SK-N-SH treated with all-trans-retinoic acid at 6 μM for 48 hours (cell line): ENCODE results near the gene CLEC4F.
"Not testable (repeated sequence)": the region's sequence is repeated elsewhere in the genome, so short reads cannot be mapped to it uniquely, and the experiment has no call there.

Experiments used
- ATAC-seq: fragments of 200-7000 bp; cut with Tn5 transposase; 3 replicates; pipeline ENCODE4 v1.9.1; 2020; ENCODE audit warnings: mild to moderate bottlenecking, moderate library complexity
- ARNTL ChIP-seq: fragments of 450-650 bp; formaldehyde crosslinking; IDR thresholded peaks from 2 replicates; pipeline ENCODE4 v1.5.0; 2020; ENCODE audit warnings: low read depth, mild to moderate bottlenecking, moderate library complexity, borderline replicate concordance
- BACH2 ChIP-seq: fragments of 250-450 bp; sonication (Bioruptor Pico); IDR thresholded peaks from 2 replicates; pipeline ENCODE4 v1.9.0; 2021; ENCODE audit warnings: mild to moderate bottlenecking, borderline replicate concordance
- CSDC2 ChIP-seq: fragments of 250-450 bp; sonication (Bioruptor Pico); IDR thresholded peaks from 2 replicates; pipeline ENCODE4 v1.5.0; 2020; ENCODE audit warnings: mild to moderate bottlenecking, moderate library complexity
- ESRRG ChIP-seq: fragments of 250-450 bp; sonication (Bioruptor Pico); IDR thresholded peaks from 2 replicates; pipeline ENCODE4 v1.6.1; 2021; ENCODE audit warnings: mild to moderate bottlenecking
- GLIS3 ChIP-seq: fragments of 250-450 bp; sonication (Bioruptor Pico); IDR thresholded peaks from 2 replicates; pipeline ENCODE4 v1.5.0; 2020; ENCODE audit warnings: mild to moderate bottlenecking, moderate library complexity
- ISL1 ChIP-seq: fragments of 250-450 bp; sonication (Bioruptor Pico); IDR thresholded peaks from 2 replicates; pipeline ENCODE4 v2.1.2; 2022; ENCODE audit warnings: mild to moderate bottlenecking, moderate library complexity
- OSR1 ChIP-seq: fragments of 250-450 bp; sonication (Bioruptor Pico); IDR thresholded peaks from 2 replicates; pipeline ENCODE4 v1.8.0; 2022; ENCODE audit warnings: moderate library complexity, mild to moderate bottlenecking, inconsistent platforms
- PPARA ChIP-seq: fragments of 250-450 bp; sonication (Bioruptor Pico); IDR thresholded peaks from 2 replicates; pipeline ENCODE4 v1.5.0; 2020; ENCODE audit warnings: mild to moderate bottlenecking, borderline replicate concordance
- RARB ChIP-seq: fragments of 250-450 bp; sonication (Bioruptor Pico); IDR thresholded peaks from 2 replicates; pipeline ENCODE4 v1.8.0; 2021; ENCODE audit warnings: mild to moderate bottlenecking, moderate library complexity
- SNAI2 ChIP-seq: fragments of 250-450 bp; sonication (Bioruptor Pico); IDR thresholded peaks from 2 replicates; pipeline ENCODE4 v1.5.0; 2020; ENCODE audit warnings: mild to moderate bottlenecking, moderate library complexity
- TCF4 ChIP-seq: fragments of 250-450 bp; sonication (Bioruptor Pico); IDR thresholded peaks from 2 replicates; pipeline ENCODE4 v1.8.0; 2021; ENCODE audit warnings: mild to moderate bottlenecking, moderate library complexity, borderline replicate concordance
- TOX ChIP-seq: fragments of 250-450 bp; sonication (Bioruptor Pico); IDR thresholded peaks from 2 replicates; pipeline ENCODE4 v1.8.0; 2021; ENCODE audit warnings: mild to moderate bottlenecking, moderate library complexity, borderline replicate concordance
- ZC3H10 ChIP-seq: fragments of 250-450 bp; sonication (Bioruptor Pico); IDR thresholded peaks from 2 replicates; pipeline ENCODE4 v1.5.1; 2021; ENCODE audit warnings: mild to moderate bottlenecking, moderate library complexity
- ZFP30 ChIP-seq: fragments of 450-650 bp; formaldehyde crosslinking; IDR thresholded peaks from 2 replicates; pipeline ENCODE4 v1.5.0; 2022; ENCODE audit warnings: mild to moderate bottlenecking, moderate library complexity
- ZNF565 ChIP-seq: fragments of 450-650 bp; formaldehyde crosslinking; conservative IDR thresholded peaks from 2 replicates; pipeline ENCODE4 v1.5.0; 2020; ENCODE audit warnings: low read depth, mild to moderate bottlenecking, moderate library complexity
- ZNF70 ChIP-seq: fragments of 450-650 bp; formaldehyde crosslinking; IDR thresholded peaks from 2 replicates; pipeline ENCODE4 v1.5.0; 2020; ENCODE audit warnings: mild to moderate bottlenecking, moderate library complexity
- TF ChIP-seq, protein P1 (sequence below): fragments of 250-450 bp; sonication (Bioruptor Pico); IDR thresholded peaks from 2 replicates; pipeline ENCODE4 v1.8.0; 2021; ENCODE audit warnings: low read depth, mild to moderate bottlenecking, moderate library complexity, borderline replicate concordance
- TF ChIP-seq, protein P2 (sequence below): fragments of 250-450 bp; sonication (Bioruptor Pico); IDR thresholded peaks from 2 replicates; pipeline ENCODE4 v1.5.0; 2020; ENCODE audit warnings: mild to moderate bottlenecking, moderate library complexity
- TF ChIP-seq, protein P3 (sequence below): fragments of 250-450 bp; sonication (Bioruptor Pico); IDR thresholded peaks from 2 replicates; pipeline ENCODE4 v1.5.1; 2021; ENCODE audit warnings: mild to moderate bottlenecking, moderate library complexity
- TF ChIP-seq, protein P4 (sequence below): fragments of 250-450 bp; sonication (Bioruptor Pico); IDR thresholded peaks from 2 replicates; pipeline ENCODE4 v1.8.0; 2020; ENCODE audit warnings: mild to moderate bottlenecking, moderate library complexity, borderline replicate concordance

CLEC4F gene

DNA sequence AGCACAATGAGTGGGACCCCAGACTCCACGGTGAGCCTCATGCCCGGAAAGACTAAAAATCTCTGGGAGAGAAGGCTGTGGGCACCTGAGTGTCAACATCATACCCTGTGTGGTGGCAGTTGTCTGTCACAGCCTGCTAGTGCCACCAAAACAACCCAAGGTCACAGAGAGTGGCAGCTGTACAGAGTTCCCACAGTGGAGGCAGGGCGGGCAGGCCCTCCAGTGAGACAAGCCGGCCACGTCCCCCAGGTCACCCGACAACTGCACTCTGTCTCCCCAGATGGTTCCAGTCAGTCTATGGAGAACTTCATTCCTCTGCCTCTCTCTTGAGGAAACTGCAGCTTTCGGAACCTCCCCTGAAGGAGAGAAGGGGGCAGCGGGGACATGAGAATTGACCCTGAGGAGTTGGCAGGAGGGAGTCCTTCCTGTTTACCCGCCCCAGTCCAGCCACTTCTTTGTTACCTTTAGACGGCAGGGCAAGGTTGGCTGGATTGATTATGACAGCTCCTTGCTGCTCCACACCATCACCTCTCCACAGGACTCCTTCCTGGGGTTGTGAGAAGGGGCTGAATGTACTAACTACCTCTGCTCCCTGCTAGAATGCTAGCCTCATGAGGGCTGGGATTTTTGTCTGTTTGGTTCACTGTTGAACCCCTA, 18.7 kb downstream of the CLEC4F start:
- ATAC-seq, result no peak
- TF ChIP-seq, protein P1, sequence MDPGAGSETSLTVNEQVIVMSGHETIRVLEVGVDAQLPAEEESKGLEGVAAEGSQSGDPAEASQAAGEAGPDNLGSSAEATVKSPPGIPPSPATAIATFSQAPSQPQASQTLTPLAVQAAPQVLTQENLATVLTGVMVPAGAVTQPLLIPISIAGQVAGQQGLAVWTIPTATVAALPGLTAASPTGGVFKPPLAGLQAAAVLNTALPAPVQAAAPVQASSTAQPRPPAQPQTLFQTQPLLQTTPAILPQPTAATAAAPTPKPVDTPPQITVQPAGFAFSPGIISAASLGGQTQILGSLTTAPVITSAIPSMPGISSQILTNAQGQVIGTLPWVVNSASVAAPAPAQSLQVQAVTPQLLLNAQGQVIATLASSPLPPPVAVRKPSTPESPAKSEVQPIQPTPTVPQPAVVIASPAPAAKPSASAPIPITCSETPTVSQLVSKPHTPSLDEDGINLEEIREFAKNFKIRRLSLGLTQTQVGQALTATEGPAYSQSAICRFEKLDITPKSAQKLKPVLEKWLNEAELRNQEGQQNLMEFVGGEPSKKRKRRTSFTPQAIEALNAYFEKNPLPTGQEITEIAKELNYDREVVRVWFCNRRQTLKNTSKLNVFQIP (CRISPR knock-in tag), result no peak
- TF ChIP-seq PPARA (no peak), OSR1 (CRISPR knock-in tag) (no peak), TOX (CRISPR knock-in tag) (no peak)

DNA sequence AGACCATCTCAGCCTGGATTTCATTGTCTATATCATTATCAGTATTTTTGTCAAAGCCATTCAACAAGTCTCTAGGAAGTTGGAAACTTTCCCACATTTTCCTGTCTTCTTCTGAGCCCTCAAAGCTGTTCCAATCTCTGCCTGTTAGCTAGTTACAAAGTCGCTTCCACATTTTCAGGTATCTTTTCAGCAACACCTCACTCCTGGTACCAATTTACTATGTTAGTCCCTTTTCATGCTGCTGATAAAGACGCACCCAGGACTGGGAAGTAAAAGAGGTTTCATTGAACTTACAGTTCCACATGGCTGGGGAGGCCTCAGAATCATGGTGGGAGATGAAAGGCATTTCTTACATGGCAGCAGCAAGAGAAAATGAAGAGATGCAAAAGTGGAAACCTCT, 20.7 kb downstream of the CLEC4F start:
- TF ChIP-seq RARB (CRISPR knock-in tag), result no peak
- no peak for TF ChIP-seq ZFP30 (CRISPR knock-in tag)
- no peak for TF ChIP-seq GLIS3
- TF ChIP-seq ZNF70 (CRISPR knock-in tag), result no peak
- TF ChIP-seq ARNTL (CRISPR knock-in tag), result no peak
- no peak for TF ChIP-seq PPARA
- no peak for TF ChIP-seq ESRRG (CRISPR knock-in tag)
- ATAC-seq, result no peak

DNA sequence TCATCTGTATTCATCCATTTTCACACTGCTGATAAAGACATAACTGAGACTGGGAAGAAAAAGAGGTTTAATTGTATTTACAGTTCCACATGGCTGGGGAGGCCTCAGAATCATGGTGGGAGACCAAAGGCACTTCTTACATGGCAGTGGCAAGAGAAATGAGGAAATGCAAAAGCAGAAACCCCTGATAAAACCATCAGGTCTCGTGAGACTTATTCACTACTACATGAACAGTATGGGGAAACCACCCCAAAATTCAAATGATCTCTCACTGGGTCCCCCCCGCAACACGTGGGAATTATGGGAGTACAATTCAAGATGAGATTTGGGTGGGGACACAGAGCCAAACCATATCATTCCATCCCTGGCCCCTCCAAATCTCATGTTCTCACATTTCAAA, 22.4 kb downstream of the CLEC4F start:
- ATAC-seq, result not testable (repeated sequence)

DNA sequence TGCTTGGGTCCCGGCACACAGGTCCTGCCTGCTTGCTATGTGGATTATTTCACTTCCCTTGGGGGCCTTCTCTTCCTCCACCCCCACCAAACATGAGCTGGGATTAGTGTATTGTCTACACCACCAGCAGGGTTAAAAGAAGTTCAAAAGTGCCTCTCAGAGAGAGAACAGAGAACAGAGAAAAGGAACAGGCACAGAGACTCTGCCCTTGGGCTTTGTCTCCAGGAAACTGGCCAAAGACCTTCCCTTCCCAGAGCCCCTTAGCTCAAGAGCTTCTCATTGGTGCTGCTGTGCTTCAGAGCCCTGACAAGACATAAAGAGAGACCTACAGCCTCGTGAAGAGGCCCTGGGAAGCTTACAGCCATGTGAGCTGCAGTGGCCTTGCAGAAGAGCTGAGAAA, 22.9 kb downstream of the CLEC4F start:
- TF ChIP-seq TOX (CRISPR knock-in tag), result no peak
- TF ChIP-seq TCF4 (CRISPR knock-in tag), result no peak
- no peak for TF ChIP-seq ZFP30 (CRISPR knock-in tag)
- TF ChIP-seq ZNF565 (CRISPR knock-in tag), result no peak
- no peak for TF ChIP-seq BACH2 (CRISPR knock-in tag)
- TF ChIP-seq, protein P2, sequence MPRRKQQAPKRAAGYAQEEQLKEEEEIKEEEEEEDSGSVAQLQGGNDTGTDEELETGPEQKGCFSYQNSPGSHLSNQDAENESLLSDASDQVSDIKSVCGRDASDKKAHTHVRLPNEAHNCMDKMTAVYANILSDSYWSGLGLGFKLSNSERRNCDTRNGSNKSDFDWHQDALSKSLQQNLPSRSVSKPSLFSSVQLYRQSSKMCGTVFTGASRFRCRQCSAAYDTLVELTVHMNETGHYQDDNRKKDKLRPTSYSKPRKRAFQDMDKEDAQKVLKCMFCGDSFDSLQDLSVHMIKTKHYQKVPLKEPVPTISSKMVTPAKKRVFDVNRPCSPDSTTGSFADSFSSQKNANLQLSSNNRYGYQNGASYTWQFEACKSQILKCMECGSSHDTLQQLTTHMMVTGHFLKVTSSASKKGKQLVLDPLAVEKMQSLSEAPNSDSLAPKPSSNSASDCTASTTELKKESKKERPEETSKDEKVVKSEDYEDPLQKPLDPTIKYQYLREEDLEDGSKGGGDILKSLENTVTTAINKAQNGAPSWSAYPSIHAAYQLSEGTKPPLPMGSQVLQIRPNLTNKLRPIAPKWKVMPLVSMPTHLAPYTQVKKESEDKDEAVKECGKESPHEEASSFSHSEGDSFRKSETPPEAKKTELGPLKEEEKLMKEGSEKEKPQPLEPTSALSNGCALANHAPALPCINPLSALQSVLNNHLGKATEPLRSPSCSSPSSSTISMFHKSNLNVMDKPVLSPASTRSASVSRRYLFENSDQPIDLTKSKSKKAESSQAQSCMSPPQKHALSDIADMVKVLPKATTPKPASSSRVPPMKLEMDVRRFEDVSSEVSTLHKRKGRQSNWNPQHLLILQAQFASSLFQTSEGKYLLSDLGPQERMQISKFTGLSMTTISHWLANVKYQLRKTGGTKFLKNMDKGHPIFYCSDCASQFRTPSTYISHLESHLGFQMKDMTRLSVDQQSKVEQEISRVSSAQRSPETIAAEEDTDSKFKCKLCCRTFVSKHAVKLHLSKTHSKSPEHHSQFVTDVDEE (CRISPR knock-in tag), result no peak
- no peak for TF ChIP-seq PPARA
- TF ChIP-seq, all 23 proteins: peak for 0
- no peak for ATAC-seq

DNA sequence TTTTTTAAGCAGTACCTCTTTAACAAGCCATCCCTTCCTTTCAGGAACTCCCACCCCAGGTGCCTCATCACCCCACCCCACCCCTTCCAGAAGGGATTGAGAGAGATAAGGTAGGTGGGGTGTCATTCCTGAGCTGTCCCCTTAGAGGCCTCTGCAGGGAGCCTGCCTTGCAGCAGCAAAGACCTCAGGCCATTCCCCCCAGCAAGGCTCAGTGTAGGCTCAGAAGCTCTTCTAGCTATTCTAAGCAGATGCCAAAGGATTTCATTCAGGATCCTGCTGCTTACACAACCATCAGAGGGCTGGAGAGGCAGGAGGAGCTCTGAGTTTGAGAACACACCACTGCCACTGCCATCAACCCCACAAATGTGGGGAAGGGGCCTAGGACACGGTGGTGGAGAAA, 24.1 kb downstream of the CLEC4F start:
- no peak for ATAC-seq
- TF ChIP-seq TCF4 (CRISPR knock-in tag), result no peak
- TF ChIP-seq ISL1 (CRISPR knock-in tag), result no peak
- TF ChIP-seq ARNTL (CRISPR knock-in tag), result no peak
- TF ChIP-seq, protein P3, sequence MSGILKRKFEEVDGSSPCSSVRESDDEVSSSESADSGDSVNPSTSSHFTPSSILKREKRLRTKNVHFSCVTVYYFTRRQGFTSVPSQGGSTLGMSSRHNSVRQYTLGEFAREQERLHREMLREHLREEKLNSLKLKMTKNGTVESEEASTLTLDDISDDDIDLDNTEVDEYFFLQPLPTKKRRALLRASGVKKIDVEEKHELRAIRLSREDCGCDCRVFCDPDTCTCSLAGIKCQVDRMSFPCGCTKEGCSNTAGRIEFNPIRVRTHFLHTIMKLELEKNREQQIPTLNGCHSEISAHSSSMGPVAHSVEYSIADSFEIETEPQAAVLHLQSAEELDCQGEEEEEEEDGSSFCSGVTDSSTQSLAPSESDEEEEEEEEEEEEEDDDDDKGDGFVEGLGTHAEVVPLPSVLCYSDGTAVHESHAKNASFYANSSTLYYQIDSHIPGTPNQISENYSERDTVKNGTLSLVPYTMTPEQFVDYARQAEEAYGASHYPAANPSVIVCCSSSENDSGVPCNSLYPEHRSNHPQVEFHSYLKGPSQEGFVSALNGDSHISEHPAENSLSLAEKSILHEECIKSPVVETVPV (CRISPR knock-in tag), result no peak
- no peak for TF ChIP-seq ESRRG (CRISPR knock-in tag)
- TF ChIP-seq PPARA, result no peak
- TF ChIP-seq SNAI2 (CRISPR knock-in tag), result no peak
- no peak for TF ChIP-seq ZC3H10 (CRISPR knock-in tag)
- no peak for TF ChIP-seq CSDC2 (CRISPR knock-in tag)
- TF ChIP-seq ZNF565 (CRISPR knock-in tag), result no peak
- no peak for TF ChIP-seq OSR1 (CRISPR knock-in tag)
- TF ChIP-seq BACH2 (CRISPR knock-in tag), result no peak
- no peak for TF ChIP-seq TOX (CRISPR knock-in tag)
- TF ChIP-seq, protein P2 (CRISPR knock-in tag), result no peak
- TF ChIP-seq RARB (CRISPR knock-in tag), result no peak
- no peak for TF ChIP-seq ZNF70 (CRISPR knock-in tag)
- TF ChIP-seq, protein P1 (CRISPR knock-in tag), result no peak
- TF ChIP-seq, protein P4, sequence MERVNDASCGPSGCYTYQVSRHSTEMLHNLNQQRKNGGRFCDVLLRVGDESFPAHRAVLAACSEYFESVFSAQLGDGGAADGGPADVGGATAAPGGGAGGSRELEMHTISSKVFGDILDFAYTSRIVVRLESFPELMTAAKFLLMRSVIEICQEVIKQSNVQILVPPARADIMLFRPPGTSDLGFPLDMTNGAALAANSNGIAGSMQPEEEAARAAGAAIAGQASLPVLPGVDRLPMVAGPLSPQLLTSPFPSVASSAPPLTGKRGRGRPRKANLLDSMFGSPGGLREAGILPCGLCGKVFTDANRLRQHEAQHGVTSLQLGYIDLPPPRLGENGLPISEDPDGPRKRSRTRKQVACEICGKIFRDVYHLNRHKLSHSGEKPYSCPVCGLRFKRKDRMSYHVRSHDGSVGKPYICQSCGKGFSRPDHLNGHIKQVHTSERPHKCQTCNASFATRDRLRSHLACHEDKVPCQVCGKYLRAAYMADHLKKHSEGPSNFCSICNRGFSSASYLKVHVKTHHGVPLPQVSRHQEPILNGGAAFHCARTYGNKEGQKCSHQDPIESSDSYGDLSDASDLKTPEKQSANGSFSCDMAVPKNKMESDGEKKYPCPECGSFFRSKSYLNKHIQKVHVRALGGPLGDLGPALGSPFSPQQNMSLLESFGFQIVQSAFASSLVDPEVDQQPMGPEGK (CRISPR knock-in tag), result no peak
- no peak for TF ChIP-seq GLIS3
